NCI-H524 treated with DMSO at 0.1 percent for 48 hours (cell line): ENCODE results near the gene CHDH.

Experiments used
- DNase-seq: peaks from one replicate; lab custom pipeline; 2025; lab: John Stamatoyannopoulos, UW

Gene CHDH, protein sequence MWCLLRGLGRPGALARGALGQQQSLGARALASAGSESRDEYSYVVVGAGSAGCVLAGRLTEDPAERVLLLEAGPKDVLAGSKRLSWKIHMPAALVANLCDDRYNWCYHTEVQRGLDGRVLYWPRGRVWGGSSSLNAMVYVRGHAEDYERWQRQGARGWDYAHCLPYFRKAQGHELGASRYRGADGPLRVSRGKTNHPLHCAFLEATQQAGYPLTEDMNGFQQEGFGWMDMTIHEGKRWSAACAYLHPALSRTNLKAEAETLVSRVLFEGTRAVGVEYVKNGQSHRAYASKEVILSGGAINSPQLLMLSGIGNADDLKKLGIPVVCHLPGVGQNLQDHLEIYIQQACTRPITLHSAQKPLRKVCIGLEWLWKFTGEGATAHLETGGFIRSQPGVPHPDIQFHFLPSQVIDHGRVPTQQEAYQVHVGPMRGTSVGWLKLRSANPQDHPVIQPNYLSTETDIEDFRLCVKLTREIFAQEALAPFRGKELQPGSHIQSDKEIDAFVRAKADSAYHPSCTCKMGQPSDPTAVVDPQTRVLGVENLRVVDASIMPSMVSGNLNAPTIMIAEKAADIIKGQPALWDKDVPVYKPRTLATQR

DNA sequence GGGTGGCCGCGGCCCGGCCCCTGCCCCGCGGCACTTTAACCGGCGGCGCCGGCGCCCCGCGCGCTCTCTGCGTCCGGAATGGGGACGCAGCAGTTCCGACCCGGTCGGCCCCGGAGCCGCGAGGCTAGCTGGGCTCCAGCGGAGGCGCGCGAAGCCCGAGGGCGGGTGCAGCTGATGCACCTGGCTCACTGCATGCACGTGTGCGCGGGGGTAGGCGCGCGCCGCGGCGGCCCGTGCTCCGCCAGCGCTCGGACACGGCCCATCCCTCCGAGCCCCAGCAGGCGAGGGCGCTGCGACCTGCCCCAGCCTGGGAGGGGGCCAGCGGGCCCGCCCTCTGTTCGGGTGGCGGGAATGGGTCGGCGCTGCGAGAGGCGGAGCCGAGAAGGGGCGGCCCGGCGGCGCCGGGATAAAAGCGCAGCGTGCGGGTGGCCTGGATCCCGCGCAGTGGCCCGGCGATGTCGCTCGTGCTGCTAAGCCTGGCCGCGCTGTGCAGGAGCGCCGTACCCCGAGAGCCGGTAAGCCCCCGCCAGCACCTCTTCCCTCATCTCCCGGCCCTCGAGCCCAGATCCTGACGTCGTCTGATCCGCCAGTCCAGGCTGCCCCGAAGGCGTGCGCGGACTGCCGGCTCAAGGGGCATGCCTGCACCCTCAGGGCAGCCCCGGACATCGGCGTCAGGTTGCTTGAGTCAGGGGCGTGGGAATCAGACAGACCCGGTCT lies at the start of gene CHDH, which contains the start of gene IL17RB:
TSS of gene CHDH (minus strand) at position 286 of the 717 bp plus-strand sequence. CDS start 22,411 bp downstream, outside the sequence.
TSS of gene IL17RB (plus strand) at position 435 of the 717 bp plus-strand sequence. CDS start at position 456, 21 bp downstream.
- no peak for DNase-seq

GRCh38 chr3:53892286-53892637 lies 46.0 kb upstream of the CHDH start:
- DNase-seq, result no peak

- peak; percentile 93 for DNase-seq
These were observed 45.5 kb upstream of the CHDH start, which contains the start of gene SELENOK for GRCh38 chr3:53891497-53892285. Gene SELENOK (minus strand): TSS chr3:53891859.

DNA sequence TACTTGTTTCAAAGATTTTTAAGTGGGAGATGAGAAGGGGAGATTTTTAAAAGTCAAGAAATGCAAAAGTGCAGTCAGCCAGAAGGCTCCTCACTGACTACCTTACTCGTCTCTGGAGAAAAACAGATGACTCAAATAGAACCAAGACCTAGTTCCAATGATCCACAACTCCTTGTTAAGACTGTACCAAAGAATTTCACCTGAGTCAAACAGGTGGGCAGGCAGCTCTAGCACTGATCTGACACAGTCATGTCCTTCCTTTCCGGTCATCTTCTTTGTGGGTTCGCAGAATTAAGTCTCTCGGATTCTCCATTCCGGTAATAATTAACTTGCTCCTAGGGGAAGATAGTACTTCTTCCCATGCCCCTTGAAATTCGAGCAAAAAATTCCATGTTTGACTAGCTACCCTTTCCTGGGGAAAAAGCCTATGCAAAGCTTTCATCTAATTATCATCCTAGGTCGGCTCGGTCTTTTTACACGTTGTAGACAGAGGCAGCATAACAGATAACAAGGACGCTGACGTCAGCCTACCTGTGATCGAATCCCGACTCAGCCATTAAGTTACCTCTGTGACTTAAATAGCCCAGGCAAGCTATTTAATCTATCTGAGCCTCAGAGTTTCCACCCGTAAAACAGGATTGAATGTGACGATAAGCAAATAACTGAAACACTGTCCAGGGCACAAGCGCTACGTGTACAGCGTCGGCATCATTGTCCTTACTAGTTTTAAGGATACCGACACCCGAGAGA lies 44.7 kb upstream of the CHDH start:
- no peak for DNase-seq

GRCh38 chr3:53888232-53888631 lies 42.0 kb upstream of the CHDH start:
- no peak for DNase-seq

DNA sequence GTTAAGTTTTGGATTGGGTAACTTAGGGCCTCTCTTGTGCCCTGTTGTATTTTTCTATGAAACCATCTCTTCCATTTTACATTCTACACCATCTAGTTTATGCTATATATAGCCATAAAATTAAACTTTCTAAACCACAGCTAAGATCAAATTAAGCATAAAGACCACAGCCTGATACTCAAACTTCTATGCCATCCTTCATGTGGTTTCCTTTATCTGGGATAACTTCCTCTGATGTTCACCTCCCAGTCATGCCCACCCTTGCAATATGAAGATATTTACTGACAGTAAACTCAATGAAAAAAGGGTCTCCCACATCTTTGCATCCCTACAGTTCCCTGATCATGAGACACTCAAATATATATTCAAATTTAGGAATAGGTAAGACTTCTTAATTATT lies 41.2 kb upstream of the CHDH start:
- DNase-seq, result no peak

DNA sequence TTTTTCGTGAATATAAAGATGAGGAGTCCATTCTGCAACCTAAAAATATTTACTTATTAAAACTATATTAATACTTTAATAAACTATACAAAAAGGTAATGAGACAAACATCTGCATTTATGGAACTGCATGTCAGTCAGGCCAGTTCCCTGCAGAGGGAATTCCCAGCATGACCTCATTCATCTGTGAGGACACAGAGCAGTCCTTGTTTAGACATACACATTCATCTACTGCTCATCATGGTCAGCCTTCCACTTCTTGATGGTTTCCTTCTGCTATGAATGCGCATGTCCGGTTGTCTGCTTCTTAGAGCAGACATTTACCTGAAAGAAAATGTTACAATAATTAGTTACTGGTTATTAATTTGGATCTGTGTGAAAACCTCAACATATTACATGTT lies 39.0 kb upstream of the CHDH start:
- no peak for DNase-seq

DNA sequence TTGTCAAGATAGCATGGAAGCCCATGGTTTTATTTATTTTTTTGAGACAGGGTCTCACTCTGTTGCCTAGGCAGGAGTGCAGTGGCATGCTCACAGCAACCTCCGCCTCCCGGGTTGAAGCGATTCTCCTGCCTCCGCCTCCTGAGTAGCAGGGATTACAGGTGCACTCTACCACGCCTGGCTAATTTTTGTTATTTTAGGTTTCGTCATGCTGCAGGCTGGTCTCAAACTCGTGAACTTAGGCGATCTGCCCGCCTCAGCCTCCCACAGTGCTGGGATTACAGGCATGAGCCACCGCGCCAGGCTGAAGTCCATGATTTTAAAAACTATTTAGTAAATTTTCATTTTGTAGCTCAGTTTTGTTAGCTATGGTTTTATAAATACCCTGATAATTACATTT lies 38.4 kb upstream of the CHDH start:
- DNase-seq, result no peak

- DNase-seq, result no peak
These were observed 36.8 kb upstream of the CHDH start for GRCh38 chr3:53883008-53883407.

- peak; percentile 53 for DNase-seq
These were observed 35.7 kb upstream of the CHDH start, which contains the start of gene ACTR8 for GRCh38 chr3:53881691-53882593. Gene ACTR8 (minus strand): TSS chr3:53882152. CDS start chr3:53882101, 51 bp downstream.

- no peak for DNase-seq
These were observed 34.5 kb upstream of the CHDH start for GRCh38 chr3:53880396-53881345.

GRCh38 chr3:53865732-53866499 lies 19.7 kb upstream of the CHDH start:
- no peak for DNase-seq

DNA sequence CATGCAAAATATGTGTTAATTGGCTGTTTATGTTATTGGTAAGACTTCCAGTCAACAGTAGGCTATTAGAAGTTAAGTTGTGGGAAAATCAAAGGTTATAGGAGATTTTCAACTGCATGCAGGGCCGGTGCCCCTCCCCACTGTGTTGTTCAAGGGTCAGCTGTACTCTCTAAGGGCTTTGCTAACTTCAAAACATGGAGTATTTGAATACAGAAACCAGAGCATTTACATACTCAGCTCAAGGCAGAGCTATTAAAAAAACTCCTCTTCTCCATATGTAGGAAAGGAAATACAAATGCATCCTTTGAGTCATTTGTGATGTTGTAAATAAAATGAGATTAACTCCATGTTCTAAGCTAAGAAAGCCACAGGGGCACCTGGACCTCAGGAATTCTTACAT lies 16.9 kb upstream of the CHDH start:
- DNase-seq, result no peak

GRCh38 chr3:53862241-53862640 lies 16.0 kb upstream of the CHDH start:
- DNase-seq, result no peak

DNA sequence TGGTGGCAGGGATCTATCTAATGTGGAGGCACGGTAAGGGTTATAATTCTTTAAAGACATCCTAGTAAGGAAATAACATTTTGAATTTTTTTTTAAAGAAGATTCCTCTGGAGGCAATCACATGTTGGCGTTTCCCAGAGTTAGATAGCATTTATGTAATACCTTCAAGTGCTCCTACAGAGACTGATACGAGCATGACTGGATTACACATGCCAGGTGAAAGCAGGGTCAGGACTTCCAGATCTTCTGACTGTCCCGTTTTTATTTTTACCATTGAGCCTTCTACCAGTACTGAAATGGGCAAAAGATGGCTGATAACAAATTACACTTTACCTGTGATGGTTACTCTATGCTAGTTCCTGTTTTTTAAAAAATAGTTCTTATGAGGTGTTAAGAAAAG lies 14.0 kb upstream of the CHDH start:
- no peak for DNase-seq

- DNase-seq, result no peak
These were observed 13.0 kb upstream of the CHDH start for GRCh38 chr3:53859178-53859577.

GRCh38 chr3:53858096-53858741 lies 12.0 kb upstream of the CHDH start:
- no peak for DNase-seq

DNA sequence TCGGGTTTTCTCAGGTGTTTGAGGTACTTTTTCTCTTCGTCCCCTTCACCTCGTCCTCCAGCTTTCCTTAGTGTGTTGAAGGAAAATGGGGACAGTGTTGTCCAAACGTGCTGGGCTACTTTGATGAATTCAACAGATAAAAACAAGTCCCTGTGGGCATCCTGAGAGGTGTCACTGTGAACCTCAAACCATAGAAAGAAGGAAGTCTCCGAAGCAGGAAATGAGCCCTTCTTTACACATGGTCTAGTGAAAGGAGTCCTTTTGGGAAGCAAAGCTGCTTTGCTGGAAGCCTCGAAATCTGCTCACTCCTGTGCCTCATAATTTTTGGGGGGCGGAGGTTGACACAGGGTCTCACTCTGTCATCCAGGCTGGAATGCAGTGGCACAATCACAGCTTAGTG lies 10.7 kb upstream of the CHDH start:
- DNase-seq, result no peak
